GM18520 (cell line): Measurements from ENCODE around the gene GDF15.
"Not testable (repeated sequence)": the region's sequence is repeated elsewhere in the genome, so short reads cannot be mapped to it uniquely, and the experiment has no call there.

Source experiments
- ATAC-seq: cut with Tn5 transposase; IDR thresholded peaks from one replicate; pipeline ENCODE4 v1.9.1; 2021; ENCODE audit not compliant: unreplicated experiment

Gene GDF15

GRCh38 chr19:18385675-18386542 is at the start of gene GDF15:
Gene GDF15, plus strand, starts transcription at chr19:18386158. Its CDS starts 32 bp downstream, at chr19:18386190.
- no peak for ATAC-seq

DNA sequence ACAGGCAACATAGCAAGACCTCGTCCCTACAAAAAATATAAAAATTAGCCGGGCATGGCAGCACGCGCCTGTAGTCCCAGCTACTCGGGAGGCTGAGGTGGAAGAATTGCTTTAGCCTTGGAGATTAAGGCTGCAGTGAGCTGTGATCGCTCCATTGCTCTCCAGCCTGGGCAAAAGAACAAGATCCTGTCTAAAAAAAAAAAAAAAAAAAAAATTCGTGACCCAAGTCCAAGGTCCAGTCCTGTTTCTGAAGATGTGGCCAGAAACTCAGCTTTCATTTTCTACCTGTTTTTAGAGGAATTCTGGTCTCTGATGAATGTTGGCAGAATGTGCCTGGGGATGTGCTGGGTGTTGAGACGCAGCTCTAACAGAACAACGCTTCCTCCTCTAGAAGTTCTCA is 47.4 kb upstream of the GDF15 start:
- ATAC-seq: no peak

DNA sequence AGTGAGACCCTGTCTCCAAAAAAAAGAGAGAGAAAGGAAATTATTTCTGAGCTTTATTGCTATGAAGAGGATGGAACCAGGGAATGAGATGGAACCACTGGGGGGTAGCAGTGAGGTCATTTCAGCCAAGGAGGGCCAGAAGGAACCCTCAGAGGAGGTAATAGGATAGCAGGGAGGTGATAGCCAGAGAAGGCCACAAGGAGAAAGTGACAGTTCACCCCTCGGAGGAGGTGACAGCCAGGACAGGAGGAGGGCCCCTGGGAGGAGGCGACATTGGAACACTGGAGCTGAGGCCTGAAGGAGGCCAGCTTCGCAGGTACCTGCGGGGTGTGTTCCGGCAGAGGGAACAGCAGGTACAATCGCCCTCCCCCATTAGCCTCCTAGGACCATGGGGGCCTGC is 46.2 kb upstream of the GDF15 start:
- ATAC-seq: no peak

DNA sequence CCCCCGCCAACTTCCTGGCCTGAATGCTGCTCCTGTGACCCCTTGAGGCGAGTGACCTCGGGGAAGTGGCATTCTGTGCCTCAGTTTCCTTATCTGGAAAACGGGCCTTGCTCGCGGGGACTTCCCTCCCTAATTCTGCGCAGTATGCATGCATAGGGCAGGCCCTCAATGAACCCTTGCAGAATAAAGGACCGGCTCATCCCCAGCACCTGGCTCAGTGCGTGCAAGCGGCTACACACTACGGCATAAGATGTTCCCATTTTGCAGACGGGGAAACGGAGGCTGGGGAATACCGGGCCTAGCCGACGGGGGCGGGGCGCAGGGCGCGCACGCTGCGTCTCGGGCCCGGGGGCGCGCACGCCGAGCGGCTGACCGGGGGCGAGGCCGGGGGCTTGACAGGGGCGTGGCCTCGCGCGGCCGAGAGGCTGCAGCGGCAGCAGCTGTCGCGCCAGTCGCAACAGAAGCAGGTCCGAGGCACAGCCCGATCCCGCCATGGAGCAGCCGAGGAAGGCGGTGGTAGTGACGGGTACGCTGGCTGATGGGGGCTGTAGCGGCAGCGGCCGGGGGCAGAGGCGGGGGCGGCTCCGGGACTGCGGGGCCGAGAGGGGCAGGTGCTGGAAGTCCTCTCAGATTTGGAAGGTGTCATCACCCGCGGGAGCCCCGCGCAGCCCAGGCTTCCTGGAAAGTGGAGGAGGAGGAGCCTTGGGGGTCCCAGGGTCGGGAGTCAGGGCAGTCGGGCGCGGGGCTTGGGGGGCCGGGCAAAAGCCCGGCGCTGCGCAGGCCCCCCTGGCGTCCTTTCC is 45.6 kb upstream of the GDF15 start, which contains the start of gene PGPEP1:
TSS of gene PGPEP1 (plus strand) at position 409 of the 800 bp plus-strand sequence. CDS start at position 493, 84 bp downstream.
- no peak for ATAC-seq

DNA sequence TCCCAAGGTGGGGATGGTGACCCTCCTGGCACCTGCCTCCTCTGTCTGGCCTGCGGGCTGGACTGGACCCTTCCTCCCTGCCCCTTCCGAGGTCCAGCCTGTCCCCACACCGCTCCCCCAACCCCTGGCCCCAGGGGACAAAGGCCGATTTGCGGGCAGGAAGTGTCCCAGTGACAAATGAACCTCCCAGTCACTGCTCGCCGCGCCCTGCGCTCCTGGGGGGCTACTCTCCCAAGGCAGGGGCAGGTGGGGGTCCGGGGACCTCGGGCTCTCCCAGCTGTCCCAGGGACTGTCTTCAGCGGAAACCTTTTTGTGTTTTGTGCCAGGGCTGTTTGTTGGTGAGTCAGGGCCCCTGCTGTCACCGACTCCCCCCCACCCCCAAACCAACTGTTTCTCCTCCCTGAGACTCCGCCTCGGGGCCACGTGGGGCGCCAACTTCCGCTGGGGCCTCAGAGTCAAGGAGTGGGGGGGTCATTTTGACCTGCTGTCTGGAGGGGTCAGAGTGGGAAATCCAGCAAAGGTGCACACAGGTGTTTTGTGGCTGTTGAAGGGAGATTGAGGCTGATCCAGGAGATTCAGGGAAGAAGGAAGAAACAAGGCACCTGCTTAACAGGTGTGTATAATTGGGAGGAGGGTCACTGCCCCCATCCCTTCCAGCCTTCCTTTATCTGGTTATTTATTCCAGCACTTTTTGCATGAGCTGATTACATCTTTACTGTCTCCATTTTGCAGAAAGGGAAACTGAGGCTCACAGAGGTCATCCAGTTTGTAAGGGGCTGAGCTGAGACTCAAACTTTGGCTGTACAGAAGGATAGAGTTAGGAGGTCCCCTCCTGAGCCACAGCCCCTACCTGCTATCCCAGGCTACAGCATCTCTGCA is 44.7 kb upstream of the GDF15 start:
- no peak for ATAC-seq

DNA sequence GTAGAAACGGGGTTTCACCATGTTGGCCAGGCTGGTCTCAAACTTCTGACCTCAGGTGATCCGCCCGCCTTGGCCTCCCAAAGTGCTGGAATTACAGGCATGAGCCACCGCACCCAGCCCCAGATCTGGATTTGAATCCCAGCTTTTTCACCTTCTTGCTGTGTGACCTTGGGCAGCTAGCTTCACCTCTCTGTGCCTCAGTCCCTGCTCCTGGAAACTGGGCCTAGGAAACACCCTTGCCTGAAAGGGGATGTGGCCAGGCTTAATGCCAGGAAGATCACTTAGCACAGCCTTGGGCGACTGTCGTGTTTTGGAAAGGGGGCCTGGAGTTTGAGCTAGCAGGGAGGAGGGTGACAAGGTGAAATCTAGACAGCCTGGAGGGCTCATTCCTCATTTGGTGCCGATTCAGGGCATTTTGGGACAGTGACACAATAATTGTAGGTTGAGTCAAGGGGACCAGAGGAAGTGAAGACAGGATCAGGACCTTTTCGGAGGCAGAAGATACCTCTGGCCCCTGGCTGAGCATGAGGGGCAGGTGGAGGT is 43.8 kb upstream of the GDF15 start:
- no peak for ATAC-seq

- no peak for ATAC-seq
These were observed 41.4 kb upstream of the GDF15 start for GRCh38 chr19:18344582-18344950.

- ATAC-seq: no peak
These were observed 40.7 kb upstream of the GDF15 start for GRCh38 chr19:18345296-18345695.

GRCh38 chr19:18346091-18346490 is 39.9 kb upstream of the GDF15 start:
- ATAC-seq: no peak

DNA sequence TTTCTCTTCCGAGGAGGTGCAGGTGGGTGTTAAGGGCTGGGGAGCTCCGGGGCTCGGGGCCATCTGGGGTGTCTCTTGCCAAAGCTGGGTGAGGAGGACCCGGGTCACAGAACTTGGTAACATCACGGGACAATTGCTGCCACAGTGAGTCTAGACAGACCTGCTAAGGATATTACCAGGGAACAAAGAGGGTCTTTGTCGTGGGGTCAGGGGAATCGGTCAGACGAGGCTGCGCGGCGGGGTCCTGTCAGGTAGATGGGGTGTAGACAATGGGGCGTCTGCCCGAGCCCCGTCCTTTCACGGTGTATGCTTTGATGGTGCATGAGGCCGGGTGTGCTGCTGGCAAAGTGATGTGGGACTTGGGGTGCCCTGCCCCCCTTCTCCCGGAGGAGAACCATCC is 37.8 kb upstream of the GDF15 start:
- no peak for ATAC-seq

DNA sequence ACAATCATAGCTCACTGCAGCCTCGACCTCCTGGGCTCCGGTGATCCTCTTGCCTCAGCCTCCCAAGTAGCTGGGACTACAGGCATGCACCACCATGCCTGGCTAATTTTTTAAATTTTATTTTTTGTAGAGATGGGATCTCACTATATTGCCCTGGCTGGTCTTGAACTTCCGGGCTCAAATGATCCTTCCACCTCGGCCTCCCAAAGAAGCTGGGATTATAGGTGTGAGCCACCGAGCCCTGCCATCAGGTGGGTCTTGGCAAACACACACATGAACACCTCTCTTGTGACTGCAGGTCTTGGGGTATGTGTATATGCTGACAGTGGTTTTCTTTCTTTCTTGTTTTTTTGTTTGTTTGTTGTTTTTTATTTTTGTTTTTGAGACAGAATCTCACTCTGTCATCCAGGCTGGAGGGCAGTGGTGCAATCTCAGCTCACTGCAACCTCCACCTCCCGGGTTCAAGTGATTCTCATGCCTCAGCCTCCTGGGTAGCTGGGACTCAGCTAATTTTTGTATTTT is 37.1 kb upstream of the GDF15 start:
- not testable (repeated sequence) for ATAC-seq

GRCh38 chr19:18349524-18350128 is 36.3 kb upstream of the GDF15 start:
- ATAC-seq: no peak

DNA sequence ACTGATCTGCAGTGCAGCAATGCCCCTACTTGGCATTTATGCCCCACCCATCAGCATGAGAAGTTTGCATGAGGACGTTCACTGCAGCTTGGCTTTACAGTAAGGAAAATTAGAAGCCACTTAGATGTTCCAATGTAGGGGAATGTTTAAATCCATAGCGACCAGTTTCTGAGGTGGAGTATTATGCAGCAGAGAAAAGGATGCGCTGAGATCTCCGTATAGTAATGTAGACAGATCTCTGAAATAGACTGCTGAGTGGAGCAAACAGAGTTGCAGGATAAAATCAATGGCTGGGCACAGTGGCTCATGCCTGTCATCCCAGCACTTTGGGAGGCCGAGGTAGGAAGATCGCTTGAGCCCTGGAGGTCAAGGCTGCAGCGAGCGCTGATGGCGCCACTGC is 35.5 kb upstream of the GDF15 start:
- ATAC-seq: no peak

GRCh38 chr19:18351544-18351943 is 34.4 kb upstream of the GDF15 start:
- no peak for ATAC-seq

GRCh38 chr19:18353378-18354005 is 32.5 kb upstream of the GDF15 start:
- ATAC-seq: no peak

DNA sequence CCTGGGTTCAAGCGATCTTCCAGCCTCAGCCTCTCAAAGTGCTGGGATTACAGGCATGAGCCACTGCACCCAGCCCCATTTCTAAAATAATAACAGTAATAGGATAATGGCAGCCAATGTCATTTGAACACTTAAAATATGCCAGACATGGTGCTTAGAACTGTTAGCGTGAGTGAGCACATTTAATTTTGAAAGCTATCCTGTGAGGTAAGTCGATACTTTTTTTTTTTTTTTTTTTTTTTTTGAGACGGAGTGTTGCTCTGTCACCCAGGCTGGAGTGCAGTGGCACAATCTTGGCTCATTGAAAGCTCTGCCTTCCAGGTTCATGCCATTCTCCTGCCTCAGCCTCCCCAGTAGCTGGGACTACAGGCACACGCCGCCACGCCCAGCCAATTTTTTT is 31.2 kb upstream of the GDF15 start:
- not testable (repeated sequence) for ATAC-seq

DNA sequence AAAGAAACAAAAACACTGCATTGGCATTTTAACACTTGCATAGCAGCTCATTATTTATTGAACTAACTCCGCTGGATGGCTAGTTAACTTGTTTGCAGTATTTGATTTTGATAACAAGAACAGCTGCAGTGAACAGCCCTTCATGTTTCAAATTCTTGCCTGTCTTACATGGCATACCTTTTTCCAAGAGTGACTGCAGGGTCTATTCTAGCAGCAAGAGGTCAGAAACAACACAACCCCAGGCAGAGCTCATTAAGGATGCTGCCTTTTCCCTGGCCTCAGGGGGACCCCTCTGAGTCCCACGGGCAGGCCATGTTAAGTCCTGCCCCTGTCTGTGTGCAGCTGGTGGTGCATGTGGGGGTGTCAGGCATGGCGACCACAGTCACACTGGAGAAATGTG is 28.9 kb upstream of the GDF15 start:
- no peak for ATAC-seq

GRCh38 chr19:18361646-18362045 is 24.3 kb upstream of the GDF15 start:
- no peak for ATAC-seq

- no peak for ATAC-seq
These were observed 22.9 kb upstream of the GDF15 start for GRCh38 chr19:18362934-18363542.
